Measurements from ENCODE around the gene YY2. TPM values are rescaled to one million over a fixed set of nuclear protein-coding genes. Genes with fewer than 3 reads are reported as not detected.
"Not testable (repeated sequence)": the region's sequence is repeated elsewhere in the genome, so short reads cannot be mapped to it uniquely, and the experiment has no call there.

The YY2 gene
- total RNA-seq, 2 experiments from 2014 or later: 1.4 to 1.5 TPM

DNA sequence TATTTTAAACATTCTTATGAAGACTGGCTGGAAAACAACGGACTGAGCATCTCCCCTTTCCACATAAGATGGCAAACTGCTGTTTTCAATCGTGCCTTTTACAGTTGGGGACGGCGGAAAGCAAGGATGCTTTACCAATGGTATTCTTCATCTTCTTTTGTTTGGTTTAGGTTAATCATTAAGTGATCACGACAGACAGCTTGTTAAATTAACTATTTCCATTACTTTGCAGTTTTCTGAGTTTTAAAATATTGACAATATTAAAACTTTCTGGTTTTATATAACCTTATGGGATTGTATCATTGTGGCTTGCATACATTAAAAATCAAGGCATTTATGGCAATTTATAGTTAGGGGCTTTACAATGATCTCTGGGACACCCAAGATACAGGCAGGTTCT, 12.6 kb upstream of the YY2 start:
- Mint-ChIP-seq H3K4me3 (no peak overlapping the region), H3K36me3 (peaks cover 13% of the 10 kb centered on the region), H3K27ac (no peak overlapping the region), H3K27me3 (no peaks in the 10 kb centered on the region), H3K9me3 (no peaks in the 10 kb centered on the region), H3K4me1 (peaks cover 3% of the 10 kb centered on the region)
- POLR2A ChIA-PET: no interaction called here
- no peak for DNase-seq
- ATAC-seq (ENCODE audit: low read depth): no peak

DNA sequence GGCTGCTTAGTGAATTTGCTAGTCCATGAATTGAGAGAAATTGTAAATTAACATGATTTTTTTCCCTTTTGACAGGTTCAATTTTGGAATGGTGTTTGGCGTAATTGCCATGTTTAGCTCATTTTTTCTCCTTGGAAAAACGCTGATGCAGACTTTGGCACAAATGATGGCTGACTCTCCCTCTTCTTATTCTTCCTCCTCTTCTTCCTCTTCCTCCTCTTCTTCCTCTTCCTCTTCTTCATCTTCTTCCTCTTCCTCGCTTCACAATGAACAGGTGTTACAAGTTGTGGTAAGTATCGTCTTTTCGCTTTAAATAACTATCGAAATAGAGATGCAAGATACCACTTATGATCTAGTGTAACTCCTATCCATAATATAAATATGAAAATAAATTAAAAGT, 10.7 kb upstream of the YY2 start:
- Mint-ChIP-seq H3K4me3 (no peak overlapping the region), H3K27me3 (no peaks in the 10 kb centered on the region), H3K4me1 (peaks cover 3% of the 10 kb centered on the region), H3K9me3 (no peaks in the 10 kb centered on the region), H3K36me3 (peaks cover 13% of the 10 kb centered on the region), H3K27ac (no peak overlapping the region)
- ATAC-seq (ENCODE audit: low read depth) (no peak), DNase-seq (no peak)
- POLR2A ChIA-PET: no interaction called here

DNA sequence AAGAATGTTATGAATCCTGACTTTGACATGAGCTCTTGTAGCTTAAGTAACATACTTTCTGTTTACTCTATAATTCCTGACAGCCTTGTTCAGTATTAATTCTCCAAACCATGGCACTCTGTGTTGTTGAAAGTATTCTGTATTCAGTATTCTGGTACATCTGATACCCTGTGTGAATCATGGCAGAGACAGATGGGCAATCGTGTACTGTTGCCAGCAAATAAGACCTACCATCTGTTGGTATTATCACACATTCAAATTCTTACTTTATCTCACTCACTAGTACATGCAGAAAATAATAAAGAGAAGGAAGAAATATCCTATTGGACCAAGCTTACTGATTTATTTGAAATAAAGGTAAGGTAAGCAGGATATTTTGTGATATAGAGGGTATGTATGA, 8.4 kb upstream of the YY2 start:
- DNase-seq (no peak), ATAC-seq (ENCODE audit: low read depth) (no peak)
- Mint-ChIP-seq H3K27ac (no peak overlapping the region), H3K4me1 (no peaks in the 10 kb centered on the region), H3K27me3 (no peaks in the 10 kb centered on the region), H3K4me3 (no peak overlapping the region), H3K36me3 (peaks cover 10% of the 10 kb centered on the region), H3K9me3 (no peaks in the 10 kb centered on the region)
- POLR2A ChIA-PET: no interaction called here

DNA sequence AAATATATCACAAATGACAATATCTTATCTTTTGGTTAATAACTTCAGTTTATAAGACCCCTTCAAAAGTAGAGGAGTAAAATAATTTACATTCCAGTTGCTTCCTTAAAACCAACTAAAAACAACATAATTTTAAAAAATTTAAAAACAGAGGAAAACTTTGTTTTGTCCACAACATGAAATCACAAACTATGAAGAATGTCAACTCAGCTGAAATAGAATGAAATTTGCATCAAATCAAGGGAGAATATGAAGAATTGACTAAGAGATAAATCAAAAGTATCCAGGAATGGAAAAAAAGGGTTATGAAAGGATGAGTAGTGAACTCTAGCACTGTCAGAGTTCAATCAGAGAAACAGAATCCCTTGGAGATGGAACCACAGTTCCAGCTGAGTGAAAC, 2.2 kb upstream of the YY2 start:
- no peak overlapping the region for H3K27ac Mint-ChIP-seq
- ATAC-seq (ENCODE audit: low read depth): no peak
- peaks cover 2% of the 10 kb centered on the region for H3K4me1 Mint-ChIP-seq
- no peak overlapping the region for H3K4me3 Mint-ChIP-seq
- peaks cover 13% of the 10 kb centered on the region for H3K36me3 Mint-ChIP-seq
- POLR2A ChIA-PET: no interaction called here
- H3K9me3 Mint-ChIP-seq: no peaks in the 10 kb centered on the region
- no peaks in the 10 kb centered on the region for H3K27me3 Mint-ChIP-seq
- no peak for DNase-seq

DNA sequence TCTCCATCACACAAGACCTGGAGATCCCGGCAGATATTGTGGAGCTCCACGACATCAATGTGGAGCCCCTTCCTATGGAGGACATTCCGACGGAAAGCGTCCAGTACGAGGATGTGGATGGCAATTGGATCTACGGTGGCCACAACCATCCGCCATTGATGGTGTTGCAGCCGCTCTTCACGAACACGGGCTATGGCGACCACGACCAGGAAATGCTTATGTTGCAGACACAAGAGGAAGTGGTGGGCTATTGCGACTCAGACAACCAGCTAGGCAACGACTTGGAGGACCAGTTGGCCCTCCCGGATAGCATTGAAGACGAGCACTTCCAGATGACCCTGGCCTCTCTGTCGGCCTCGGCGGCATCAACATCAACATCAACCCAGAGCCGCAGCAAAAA, 717 bp downstream of the YY2 start:
- Mint-ChIP-seq H3K4me3 (no peak overlapping the region), H3K36me3 (peaks cover 13% of the 10 kb centered on the region), H3K27me3 (no peaks in the 10 kb centered on the region), H3K27ac (no peak overlapping the region), H3K9me3 (no peaks in the 10 kb centered on the region), H3K4me1 (peaks cover 2% of the 10 kb centered on the region)
- POLR2A ChIA-PET: no interaction called here
- ATAC-seq (ENCODE audit: low read depth): no peak
- no peak for DNase-seq

DNA sequence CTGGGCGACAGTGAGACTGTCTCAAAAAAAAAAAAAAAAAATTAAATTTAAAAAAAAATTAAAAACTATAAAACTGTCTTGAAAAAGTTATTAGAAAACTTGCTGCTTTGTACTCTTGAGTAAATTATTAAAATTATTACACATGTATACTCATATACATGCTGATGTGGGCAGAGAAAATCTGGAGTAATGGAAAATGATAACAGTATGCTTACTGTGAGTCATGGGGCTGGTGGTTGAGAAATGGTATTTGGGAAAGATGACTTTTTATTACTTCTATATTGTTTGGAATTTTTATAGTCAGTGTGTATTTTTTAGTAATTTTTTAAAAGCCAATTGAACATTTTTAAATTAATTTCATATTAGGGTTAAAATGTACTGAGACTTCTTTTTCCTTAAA, 7.5 kb downstream of the YY2 start:
- Mint-ChIP-seq H3K4me3 (no peak overlapping the region), H3K27me3 (no peaks in the 10 kb centered on the region), H3K9me3 (no peaks in the 10 kb centered on the region), H3K27ac (no peak overlapping the region), H3K36me3 (peaks cover 4% of the 10 kb centered on the region), H3K4me1 (peaks cover 4% of the 10 kb centered on the region)
- ATAC-seq (ENCODE audit: low read depth) (no peak), DNase-seq (no peak)
- POLR2A ChIA-PET: no interaction called here

DNA sequence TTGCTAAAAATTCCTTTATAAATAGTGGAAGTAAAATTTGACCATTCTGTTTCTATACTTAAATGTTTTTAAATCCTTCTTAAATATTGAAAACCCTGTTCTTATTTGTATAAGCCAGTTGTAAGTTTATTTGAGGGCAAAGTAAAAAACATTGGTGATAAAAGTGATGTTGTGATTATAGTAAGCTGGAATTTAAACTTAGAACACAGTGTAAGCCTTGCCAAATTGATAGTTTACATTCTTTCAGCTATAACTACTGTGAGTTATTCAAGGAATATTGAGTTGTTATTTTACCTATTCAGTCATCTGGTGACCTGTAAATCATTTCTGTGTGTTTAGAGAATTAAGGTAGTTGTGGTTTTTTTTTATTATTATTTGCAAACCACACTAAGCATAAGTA, 9.6 kb downstream of the YY2 start:
- Mint-ChIP-seq H3K9me3 (no peaks in the 10 kb centered on the region), H3K27ac (no peak overlapping the region), H3K4me3 (no peak overlapping the region), H3K4me1 (peaks cover 4% of the 10 kb centered on the region), H3K36me3 (peaks cover 4% of the 10 kb centered on the region), H3K27me3 (no peaks in the 10 kb centered on the region)
- POLR2A ChIA-PET: no interaction called here
- ATAC-seq (ENCODE audit: low read depth): no peak
- no peak for DNase-seq

DNA sequence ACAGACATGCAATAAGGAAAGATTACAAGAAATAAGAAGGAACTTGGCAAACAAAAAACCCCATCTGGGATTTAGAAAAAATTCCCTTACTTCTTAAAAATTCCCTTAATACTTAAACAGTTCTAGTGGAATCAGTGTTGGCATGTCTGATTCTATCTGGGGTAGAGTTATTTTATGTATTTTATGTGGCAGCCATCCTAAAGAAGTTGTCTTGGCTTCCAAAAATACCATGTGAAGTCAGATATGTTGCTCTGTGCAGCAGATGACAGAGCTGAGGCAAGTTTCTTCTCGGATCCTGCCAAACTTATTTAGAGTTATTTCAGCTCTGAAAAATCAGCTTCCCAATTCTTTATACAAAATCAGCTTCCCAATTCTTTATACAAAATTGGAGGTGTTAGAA, 14.7 kb downstream of the YY2 start:
- Mint-ChIP-seq H3K27me3 (no peaks in the 10 kb centered on the region), H3K9me3 (no peaks in the 10 kb centered on the region), H3K4me1 (no peaks in the 10 kb centered on the region), H3K36me3 (peaks cover 4% of the 10 kb centered on the region), H3K27ac (no peak overlapping the region), H3K4me3 (no peak overlapping the region)
- no peak for DNase-seq
- POLR2A ChIA-PET: no interaction called here
- no peak for ATAC-seq (ENCODE audit: low read depth)

DNA sequence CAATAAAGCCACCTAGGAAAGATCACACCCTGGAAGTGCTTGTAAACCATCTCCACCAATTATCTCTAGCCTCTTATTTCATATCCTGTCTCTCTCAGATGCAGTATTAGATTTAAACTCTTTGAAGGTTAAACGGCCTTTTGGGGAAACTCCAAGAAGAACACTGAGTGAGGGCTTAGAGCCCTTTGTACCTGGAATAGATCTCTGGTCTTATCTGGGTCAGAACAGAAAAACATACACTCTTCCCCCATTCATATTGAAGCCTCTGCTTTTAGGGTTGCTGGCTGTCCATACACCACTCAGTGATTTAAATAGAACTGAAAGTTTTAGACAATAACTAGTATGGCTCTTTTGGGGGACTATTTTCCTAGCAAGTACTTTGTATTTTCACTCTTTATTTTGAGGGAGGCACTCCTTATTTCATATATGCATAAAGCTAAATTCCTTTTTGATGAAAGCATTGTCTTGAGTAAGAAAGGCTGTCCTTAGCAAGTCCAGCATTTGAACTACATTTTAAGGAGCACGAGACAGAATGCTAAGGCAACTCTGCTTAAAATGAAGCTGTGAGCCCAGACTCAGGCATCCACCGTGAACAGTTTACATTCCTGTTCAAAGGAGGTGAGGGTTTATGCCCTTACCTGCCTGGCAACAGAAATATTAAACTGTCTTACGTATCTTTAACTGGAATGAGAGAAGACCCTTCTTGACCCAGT, 17.4 kb downstream of the YY2 start:
- Mint-ChIP-seq H3K27ac (no peak overlapping the region), H3K4me3 (no peak overlapping the region), H3K4me1 (no peaks in the 10 kb centered on the region), H3K9me3 (no peaks in the 10 kb centered on the region), H3K27me3 (no peaks in the 10 kb centered on the region), H3K36me3 (peaks cover 4% of the 10 kb centered on the region)
- ATAC-seq (ENCODE audit: low read depth) (no peak), DNase-seq (no peak)
- POLR2A ChIA-PET: no interaction called here

DNA sequence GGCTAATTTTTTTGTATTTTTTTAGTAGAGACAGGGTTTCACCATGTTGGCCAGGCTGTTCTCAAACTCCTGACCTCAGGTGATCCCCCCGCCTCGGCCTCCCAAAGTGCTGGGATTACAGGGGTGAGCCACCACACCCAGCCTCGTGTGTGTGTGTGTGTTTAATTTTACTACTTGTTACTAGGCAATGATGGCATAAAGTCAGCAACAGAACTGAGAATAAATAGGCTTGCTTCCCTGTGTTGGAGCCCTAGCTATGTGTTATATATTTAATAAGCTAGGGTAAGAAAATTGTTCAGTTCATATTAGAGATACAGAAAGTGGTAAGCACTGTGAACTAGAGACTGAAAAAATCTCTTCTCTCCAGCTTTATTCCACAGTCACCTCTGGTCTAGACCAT, 18.4 kb downstream of the YY2 start:
- H3K9me3 Mint-ChIP-seq; DNase-seq; POLR2A ChIA-PET; H3K27me3 Mint-ChIP-seq; ATAC-seq (ENCODE audit: low read depth); H3K4me3 Mint-ChIP-seq; H3K36me3 Mint-ChIP-seq; H3K27ac Mint-ChIP-seq; H3K4me1 Mint-ChIP-seq: not testable (repeated sequence)

DNA sequence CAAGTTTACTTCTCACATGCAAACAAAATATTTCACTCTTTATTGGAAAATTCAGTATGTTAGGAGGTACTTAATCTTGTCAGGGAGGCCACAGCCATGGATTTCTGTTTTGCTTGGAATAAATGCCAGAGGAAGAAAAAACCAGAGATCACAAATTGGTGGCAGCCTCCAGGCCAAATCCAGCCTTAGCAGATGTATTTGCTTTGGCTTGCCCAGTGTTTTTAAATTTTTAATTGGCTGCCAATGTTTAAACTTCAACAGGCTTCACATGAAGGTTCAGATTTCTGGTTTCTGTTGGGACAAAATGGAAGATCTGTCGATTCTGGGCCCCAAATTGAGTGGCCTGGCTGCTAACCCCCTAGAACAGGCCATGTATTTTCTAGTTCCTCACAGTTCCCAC, 19.2 kb downstream of the YY2 start:
- POLR2A ChIA-PET: no interaction called here
- Mint-ChIP-seq H3K4me1 (no peaks in the 10 kb centered on the region), H3K27me3 (no peaks in the 10 kb centered on the region), H3K4me3 (no peak overlapping the region), H3K9me3 (no peaks in the 10 kb centered on the region), H3K36me3 (peaks cover 8% of the 10 kb centered on the region), H3K27ac (no peak overlapping the region)
- DNase-seq (no peak), ATAC-seq (ENCODE audit: low read depth) (no peak)

DNA sequence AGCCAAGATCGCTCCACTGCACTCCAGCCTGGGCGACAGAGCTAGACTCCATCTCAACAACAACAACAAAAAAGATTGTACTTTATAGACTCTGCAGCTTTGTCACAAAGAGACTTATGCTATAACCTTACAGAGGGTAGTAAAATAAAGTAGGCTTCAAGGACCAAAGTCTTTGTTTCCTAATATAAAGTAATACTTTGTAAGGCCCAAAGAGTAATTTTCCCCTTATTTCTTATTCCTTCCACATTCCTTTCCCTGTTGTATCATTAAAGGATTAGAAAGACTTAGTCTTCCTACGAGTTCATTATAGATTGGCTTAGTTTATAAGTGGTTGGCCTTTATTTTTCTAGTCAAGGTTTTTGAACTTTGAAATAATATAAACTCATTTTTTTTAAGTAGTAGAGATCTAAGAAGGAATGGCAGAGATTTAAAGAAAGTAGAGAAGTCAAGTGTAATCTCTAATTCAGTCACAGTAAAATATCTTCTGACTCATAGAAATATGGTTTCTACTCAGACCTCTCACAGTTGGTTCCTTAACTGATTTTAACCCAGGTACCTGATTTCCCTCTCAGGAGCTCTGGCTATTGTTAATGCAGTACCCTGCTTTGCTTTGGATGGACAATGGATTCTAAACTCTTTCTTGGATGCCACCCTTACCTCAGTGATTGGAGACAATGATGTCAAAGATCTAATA, 26.2 kb downstream of the YY2 start:
- DNase-seq: no peak
- Mint-ChIP-seq H3K4me3 (no peak overlapping the region), H3K4me1 (no peaks in the 10 kb centered on the region), H3K9me3 (no peaks in the 10 kb centered on the region), H3K36me3 (peaks cover 11% of the 10 kb centered on the region), H3K27ac (no peak overlapping the region), H3K27me3 (no peaks in the 10 kb centered on the region)
- no peak for ATAC-seq (ENCODE audit: low read depth)
- POLR2A ChIA-PET: no interaction called here

DNA sequence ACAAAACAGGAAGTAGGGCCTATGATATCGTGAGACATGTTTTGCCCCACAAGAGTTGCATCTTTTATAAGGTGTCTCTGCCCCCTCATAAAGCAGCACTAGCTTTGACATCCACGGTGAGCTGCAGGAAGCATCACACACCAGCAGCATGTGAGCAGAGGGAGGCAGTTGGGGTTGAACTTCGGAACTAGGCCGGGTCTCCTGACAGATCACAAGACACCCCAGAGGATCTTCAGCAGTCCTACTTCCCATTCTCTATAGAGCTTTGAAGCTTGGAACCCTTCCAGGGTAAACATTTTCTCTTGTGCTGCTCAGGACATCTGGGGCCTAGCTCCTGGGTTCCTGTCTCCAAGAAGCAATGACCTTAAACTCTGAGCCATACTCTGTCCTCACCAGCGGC, 27.5 kb downstream of the YY2 start:
- peaks cover 11% of the 10 kb centered on the region for H3K36me3 Mint-ChIP-seq
- DNase-seq (no peak), ATAC-seq (ENCODE audit: low read depth) (no peak)
- H3K4me3 Mint-ChIP-seq: no peak overlapping the region
- no peaks in the 10 kb centered on the region for H3K9me3 Mint-ChIP-seq
- no peaks in the 10 kb centered on the region for H3K4me1 Mint-ChIP-seq
- no peak overlapping the region for H3K27ac Mint-ChIP-seq
- POLR2A ChIA-PET: no interaction called here
- H3K27me3 Mint-ChIP-seq: no peaks in the 10 kb centered on the region

DNA sequence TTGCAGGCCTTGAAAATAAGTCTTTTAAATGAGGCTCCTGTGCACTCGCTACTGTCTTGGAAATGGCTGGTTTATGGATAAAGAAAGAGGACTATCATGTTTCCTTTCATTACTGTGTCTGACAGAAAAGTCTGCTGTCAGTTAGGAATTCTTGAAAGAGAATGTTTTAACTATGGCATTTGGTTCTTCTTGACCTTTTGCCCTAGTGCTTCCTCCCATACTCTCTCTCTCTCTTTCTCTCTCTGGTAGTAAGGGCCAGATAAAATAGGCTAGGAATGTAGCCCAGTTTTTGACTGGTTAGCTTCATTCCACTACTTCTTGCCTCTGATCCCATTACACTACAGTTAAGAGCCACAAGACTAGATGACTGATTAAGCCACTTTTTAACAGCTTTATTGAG, 29.8 kb downstream of the YY2 start:
- H3K9me3 Mint-ChIP-seq: no peaks in the 10 kb centered on the region
- ATAC-seq (ENCODE audit: low read depth) (no peak), DNase-seq (no peak)
- POLR2A ChIA-PET: no interaction called here
- H3K27me3 Mint-ChIP-seq: no peaks in the 10 kb centered on the region
- peaks cover 7% of the 10 kb centered on the region for H3K36me3 Mint-ChIP-seq
- no peak overlapping the region for H3K27ac Mint-ChIP-seq
- no peaks in the 10 kb centered on the region for H3K4me1 Mint-ChIP-seq
- no peak overlapping the region for H3K4me3 Mint-ChIP-seq

Data from activated naive CD8-positive, alpha-beta T cell treated with anti-CD3 and anti-CD28 coated beads, Interleukin-2, amount 10 ng/mL, durations not matched to agents 7 days and 5 days (primary cell).